LNCAP (cell line): ENCODE measurements around the gene KCNMB1.
A peak's percentile ranks its signal among the peaks of the same experiment; 100 is the strongest.

Experiments used
- TF ChIP-seq, protein P1 (sequence below): fragments of 450-650 bp; IDR thresholded peaks from 2 replicates; pipeline ENCODE4 v1.5.1; 2017; ENCODE audit warnings: mild to moderate bottlenecking

KCNMB1 gene

DNA sequence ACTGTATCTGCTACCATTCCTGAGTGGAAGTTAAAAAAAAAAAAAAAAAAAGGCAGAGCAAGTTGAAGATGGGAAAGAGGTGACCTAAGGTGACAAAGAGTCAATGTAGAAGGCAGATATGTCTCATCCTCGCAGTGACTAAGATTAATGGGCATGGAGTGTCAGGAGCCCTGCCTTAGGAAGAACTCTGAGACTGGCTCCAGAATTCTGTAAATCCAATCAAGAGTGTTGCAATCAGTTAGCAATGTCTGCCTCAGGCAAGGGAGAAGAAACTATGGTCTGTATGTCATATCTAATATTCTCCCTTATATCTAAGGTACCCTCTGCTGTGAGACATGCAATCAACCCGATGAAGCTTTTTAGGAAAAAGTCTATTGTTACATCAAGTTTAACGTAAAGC lies 24.7 kb upstream of the KCNMB1 start:
- TF ChIP-seq, protein P1, sequence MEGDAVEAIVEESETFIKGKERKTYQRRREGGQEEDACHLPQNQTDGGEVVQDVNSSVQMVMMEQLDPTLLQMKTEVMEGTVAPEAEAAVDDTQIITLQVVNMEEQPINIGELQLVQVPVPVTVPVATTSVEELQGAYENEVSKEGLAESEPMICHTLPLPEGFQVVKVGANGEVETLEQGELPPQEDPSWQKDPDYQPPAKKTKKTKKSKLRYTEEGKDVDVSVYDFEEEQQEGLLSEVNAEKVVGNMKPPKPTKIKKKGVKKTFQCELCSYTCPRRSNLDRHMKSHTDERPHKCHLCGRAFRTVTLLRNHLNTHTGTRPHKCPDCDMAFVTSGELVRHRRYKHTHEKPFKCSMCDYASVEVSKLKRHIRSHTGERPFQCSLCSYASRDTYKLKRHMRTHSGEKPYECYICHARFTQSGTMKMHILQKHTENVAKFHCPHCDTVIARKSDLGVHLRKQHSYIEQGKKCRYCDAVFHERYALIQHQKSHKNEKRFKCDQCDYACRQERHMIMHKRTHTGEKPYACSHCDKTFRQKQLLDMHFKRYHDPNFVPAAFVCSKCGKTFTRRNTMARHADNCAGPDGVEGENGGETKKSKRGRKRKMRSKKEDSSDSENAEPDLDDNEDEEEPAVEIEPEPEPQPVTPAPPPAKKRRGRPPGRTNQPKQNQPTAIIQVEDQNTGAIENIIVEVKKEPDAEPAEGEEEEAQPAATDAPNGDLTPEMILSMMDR = no peak

DNA sequence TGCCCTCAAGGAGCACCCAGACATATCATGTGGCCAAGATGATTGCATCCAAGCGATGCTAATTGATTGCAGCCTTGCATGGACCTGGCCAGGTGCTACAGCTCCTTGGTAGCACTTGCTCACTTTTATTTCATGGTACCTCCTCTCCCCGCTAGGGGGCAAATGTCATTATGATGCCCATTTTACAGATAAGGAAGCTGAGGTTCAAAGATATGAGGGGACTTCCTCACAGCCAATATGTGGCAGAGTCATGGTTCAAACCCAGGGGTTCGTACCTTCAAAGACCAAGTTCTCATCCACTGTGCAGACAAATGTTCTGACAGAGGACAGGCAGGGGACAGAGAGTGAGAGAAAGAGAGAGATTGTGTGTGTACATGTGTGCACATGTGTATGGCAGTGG lies 21.9 kb upstream of the KCNMB1 start:
- TF ChIP-seq, protein P1 = peak; percentile 37; the same call in 1 of the 2 replicates

- TF ChIP-seq, protein P1 = no peak
These were observed 21.2 kb upstream of the KCNMB1 start for GRCh38 chr5:170410401-170410800.

GRCh38 chr5:170408877-170409660 lies 19.9 kb upstream of the KCNMB1 start:
- TF ChIP-seq, protein P1 = no peak

DNA sequence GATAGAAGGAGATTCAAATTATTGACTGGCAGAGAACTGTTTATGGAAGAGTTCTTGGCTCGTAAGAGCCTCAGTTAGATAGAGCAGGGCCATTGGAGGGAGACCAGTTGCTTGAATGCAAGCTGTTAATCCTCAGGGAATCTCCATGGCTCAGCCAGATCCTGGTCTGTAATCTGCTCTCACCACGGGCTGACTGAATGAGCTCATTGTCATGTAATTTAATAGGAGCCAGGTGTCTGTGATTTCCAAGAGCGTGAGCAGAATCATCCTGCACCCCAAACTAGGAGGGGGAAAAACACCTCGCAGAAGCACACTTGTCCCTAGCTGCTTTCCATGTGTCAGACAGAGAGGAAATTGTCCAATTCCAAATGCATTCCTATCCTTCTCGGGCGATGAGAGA lies 19.1 kb upstream of the KCNMB1 start:
- TF ChIP-seq, protein P1 = no peak

DNA sequence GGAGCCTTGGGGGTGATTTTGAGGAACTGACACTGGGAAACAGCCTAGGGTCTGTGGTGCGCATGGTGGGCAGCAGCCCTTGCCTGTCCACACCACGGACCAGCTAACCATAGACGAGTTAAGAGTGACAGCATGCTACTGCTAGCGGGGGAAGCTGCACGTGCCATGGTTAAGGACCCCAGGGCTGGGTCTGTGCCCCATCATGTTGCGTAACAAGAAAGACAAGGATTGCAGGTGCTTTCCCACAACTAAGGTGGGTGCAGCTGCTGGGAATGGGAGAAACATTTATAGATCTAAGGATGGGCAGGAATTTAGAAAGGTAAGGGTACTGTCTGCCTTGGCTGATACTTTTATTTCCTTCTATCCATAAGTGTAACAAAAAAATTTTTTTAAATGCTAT lies 17.9 kb upstream of the KCNMB1 start:
- TF ChIP-seq, protein P1 = no peak

GRCh38 chr5:170405817-170406216 lies 16.6 kb upstream of the KCNMB1 start:
- TF ChIP-seq, protein P1 = no peak
